ENCODE data around the gene KHSRP. TPM values are rescaled to one million over a fixed set of nuclear protein-coding genes. Genes with fewer than 3 reads are reported as not detected.

The KHSRP gene
- total and polyA plus RNA-seq, 2 experiments from 2014 or later, result 133 to 202 TPM

DNA sequence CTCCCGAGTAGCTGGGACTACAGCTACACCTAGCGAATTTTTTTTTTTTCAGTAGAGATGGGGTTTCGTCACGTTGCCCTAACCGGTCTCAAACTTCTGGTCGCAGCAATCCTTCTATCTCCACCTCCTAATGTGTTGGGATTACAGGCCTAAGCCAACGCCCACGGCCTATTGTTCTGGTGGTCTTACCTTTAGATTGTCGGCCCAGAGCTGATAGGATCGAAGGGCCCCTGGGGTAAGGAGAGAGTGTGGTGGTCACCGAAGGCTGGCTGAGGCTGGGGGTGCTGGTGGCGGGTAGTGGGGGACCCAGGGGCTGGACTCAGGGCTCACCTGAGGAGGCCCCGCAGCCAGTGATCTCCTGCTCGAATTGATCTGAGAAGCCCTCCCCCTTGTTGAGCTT, 46.5 kb upstream of the KHSRP start:
- TF ChIP-seq, protein P1, sequence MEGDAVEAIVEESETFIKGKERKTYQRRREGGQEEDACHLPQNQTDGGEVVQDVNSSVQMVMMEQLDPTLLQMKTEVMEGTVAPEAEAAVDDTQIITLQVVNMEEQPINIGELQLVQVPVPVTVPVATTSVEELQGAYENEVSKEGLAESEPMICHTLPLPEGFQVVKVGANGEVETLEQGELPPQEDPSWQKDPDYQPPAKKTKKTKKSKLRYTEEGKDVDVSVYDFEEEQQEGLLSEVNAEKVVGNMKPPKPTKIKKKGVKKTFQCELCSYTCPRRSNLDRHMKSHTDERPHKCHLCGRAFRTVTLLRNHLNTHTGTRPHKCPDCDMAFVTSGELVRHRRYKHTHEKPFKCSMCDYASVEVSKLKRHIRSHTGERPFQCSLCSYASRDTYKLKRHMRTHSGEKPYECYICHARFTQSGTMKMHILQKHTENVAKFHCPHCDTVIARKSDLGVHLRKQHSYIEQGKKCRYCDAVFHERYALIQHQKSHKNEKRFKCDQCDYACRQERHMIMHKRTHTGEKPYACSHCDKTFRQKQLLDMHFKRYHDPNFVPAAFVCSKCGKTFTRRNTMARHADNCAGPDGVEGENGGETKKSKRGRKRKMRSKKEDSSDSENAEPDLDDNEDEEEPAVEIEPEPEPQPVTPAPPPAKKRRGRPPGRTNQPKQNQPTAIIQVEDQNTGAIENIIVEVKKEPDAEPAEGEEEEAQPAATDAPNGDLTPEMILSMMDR (IDR thresholded peaks at IDR 0.05; ENCODE audit: poor library complexity), result no peak
- TF ChIP-seq EZH2 (IDR thresholded peaks at IDR 0.05; ENCODE audit: borderline replicate concordance) (no peak), EZH2phosphoT487 (IDR thresholded peaks at IDR 0.05; ENCODE audit: low read depth, severe bottlenecking, unreplicated experiment) (no peak)
- Histone ChIP-seq H3K27ac (no peak overlapping the region), H3K4me2 (no peak overlapping the region), H3K79me2 (no peaks in the 10 kb centered on the region), H4K20me1 (ENCODE audit: insufficient read depth, poor library complexity, severe bottlenecking) (no peaks in the 10 kb centered on the region), H3K36me3 (replicated peaks; ENCODE audit: insufficient read depth, low read depth) (no peaks in the 10 kb centered on the region), H3K9me2 (replicated peaks; ENCODE audit: insufficient read depth) (no peaks in the 10 kb centered on the region), H3K9me3 (ENCODE audit: low read depth) (no peaks in the 10 kb centered on the region), H3K4me3 (no peak overlapping the region), H2AFZ (no peak overlapping the region), H3K4me1 (ENCODE audit: insufficient read depth) (peaks cover 7% of the 10 kb centered on the region), H3K27me3 (no peaks in the 10 kb centered on the region)
- 76% methylated on average over 12 of the region's 14 CpGs for WGBS (ENCODE audit: low lambda C conversion rate, missing lambda C conversion rate)
- no peak for DNase-seq (ENCODE audit: low spot score)

GRCh38 chr19:6470173-6470572, 45.6 kb upstream of the KHSRP start:
- 84% methylated on average over 8 of the region's 8 CpGs for WGBS (ENCODE audit: low lambda C conversion rate, missing lambda C conversion rate)
- Histone ChIP-seq H3K4me2 (no peak overlapping the region), H3K9me3 (ENCODE audit: low read depth) (no peaks in the 10 kb centered on the region), H4K20me1 (ENCODE audit: insufficient read depth, poor library complexity, severe bottlenecking) (peaks cover 4% of the 10 kb centered on the region), H3K79me2 (peaks cover 7% of the 10 kb centered on the region), H3K27ac (no peak overlapping the region), H2AFZ (no peak overlapping the region), H3K4me1 (ENCODE audit: insufficient read depth) (no peaks in the 10 kb centered on the region), H3K36me3 (replicated peaks; ENCODE audit: insufficient read depth, low read depth) (no peaks in the 10 kb centered on the region), H3K27me3 (no peaks in the 10 kb centered on the region), H3K9me2 (replicated peaks; ENCODE audit: insufficient read depth) (no peaks in the 10 kb centered on the region), H3K4me3 (no peak overlapping the region)
- no peak for DNase-seq (ENCODE audit: low spot score)
- TF ChIP-seq, protein P1 (IDR thresholded peaks at IDR 0.05; ENCODE audit: poor library complexity), result no peak
- TF ChIP-seq EZH2 (IDR thresholded peaks at IDR 0.05; ENCODE audit: borderline replicate concordance), result no peak
- TF ChIP-seq EZH2phosphoT487 (IDR thresholded peaks at IDR 0.05; ENCODE audit: low read depth, severe bottlenecking, unreplicated experiment), result no peak

DNA sequence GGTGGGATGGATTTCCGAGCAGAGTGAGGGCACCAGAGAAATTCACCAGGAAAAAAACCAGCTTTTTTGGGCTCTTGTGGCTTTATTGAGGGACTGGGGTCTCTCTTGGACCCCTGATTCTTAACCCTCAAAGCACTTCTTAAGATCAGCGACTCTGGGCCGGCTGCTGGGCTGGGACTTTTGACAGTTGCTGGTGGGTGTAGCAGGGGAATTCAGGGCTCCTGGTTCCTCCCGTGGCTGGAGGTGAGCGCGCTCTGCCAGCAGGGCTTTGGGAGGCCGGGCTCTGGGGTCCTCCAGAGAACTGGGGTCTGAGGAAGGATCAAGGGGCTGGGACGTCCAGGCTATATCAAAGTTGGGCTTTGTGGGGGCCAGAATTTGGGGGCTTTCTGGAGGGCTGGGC, 42.8 kb upstream of the KHSRP start:
- 89% methylated on average over 8 of the region's 8 CpGs for WGBS (ENCODE audit: low lambda C conversion rate, missing lambda C conversion rate)
- TF ChIP-seq, protein P1 (IDR thresholded peaks at IDR 0.05; ENCODE audit: poor library complexity), result no peak
- no peak for TF ChIP-seq EZH2phosphoT487 (IDR thresholded peaks at IDR 0.05; ENCODE audit: low read depth, severe bottlenecking, unreplicated experiment)
- TF ChIP-seq EZH2 (IDR thresholded peaks at IDR 0.05; ENCODE audit: borderline replicate concordance), result no peak
- no peak overlapping the region for H3K4me2 ChIP-seq
- H3K4me1 ChIP-seq (ENCODE audit: insufficient read depth), result no peaks in the 10 kb centered on the region
- no peak overlapping the region for H3K4me3 ChIP-seq
- H3K27me3 ChIP-seq, result no peaks in the 10 kb centered on the region
- H3K36me3 ChIP-seq (replicated peaks; ENCODE audit: insufficient read depth, low read depth), result no peaks in the 10 kb centered on the region
- no peak overlapping the region for H2AFZ ChIP-seq
- H4K20me1 ChIP-seq (ENCODE audit: insufficient read depth, poor library complexity, severe bottlenecking), result peaks cover 4% of the 10 kb centered on the region
- H3K9me3 ChIP-seq (ENCODE audit: low read depth), result no peaks in the 10 kb centered on the region
- H3K27ac ChIP-seq, result no peak overlapping the region
- H3K79me2 ChIP-seq, result peaks cover 15% of the 10 kb centered on the region
- no peaks in the 10 kb centered on the region for H3K9me2 ChIP-seq (replicated peaks; ENCODE audit: insufficient read depth)
- no peak for DNase-seq (ENCODE audit: low spot score)
